Skeletal muscle tissue (tissue), 4 donors: Measurements from ENCODE around the gene JMJD7. TPM values are rescaled to one million over a fixed set of nuclear protein-coding genes. Genes with fewer than 3 reads are reported as not detected.

Experiments used
- H3K27ac ChIP-seq: one replicate; pipeline ENCODE4 v1.7.0; 2013; ENCODE audit warnings: mild to moderate bottlenecking, low read depth, low read length, inconsistent platforms
- H3K27me3 ChIP-seq, 3 donors: one replicate each; pipeline ENCODE4 v1.7.0; 2013; ENCODE audit warnings: low read length in 3 of 3; ENCODE audit not compliant: control insufficient read depth in 3 of 3, insufficient read depth in 3 of 3
- H3K36me3 ChIP-seq, 3 donors: one replicate each; pipeline ENCODE4 v1.7.0; 2013; ENCODE audit warnings: low read length in 3 of 3; ENCODE audit not compliant: control insufficient read depth in 3 of 3, insufficient read depth in 3 of 3
- H3K4me1 ChIP-seq, 3 donors: one replicate each; pipeline ENCODE4 v1.7.0; 2013; ENCODE audit warnings: low read length in 3 of 3, mild to moderate bottlenecking in 3 of 3; ENCODE audit not compliant: control insufficient read depth in 3 of 3, insufficient read depth in 3 of 3
- H3K4me3 ChIP-seq, 3 donors: one replicate each; pipeline ENCODE4 v1.7.0; 2013; ENCODE audit warnings: low read length in 3 of 3
- H3K9ac ChIP-seq, 3 donors: one replicate each; pipeline ENCODE4 v1.7.0; 2013; ENCODE audit warnings: low read length in 3 of 3, mild to moderate bottlenecking in 3 of 3, moderate library complexity in 2 of 3, low read depth in 1 of 3
- H3K9me3 ChIP-seq, 3 donors: one replicate each; pipeline ENCODE4 v1.7.0; 2013; ENCODE audit warnings: low read length in 3 of 3; ENCODE audit not compliant: control insufficient read depth in 3 of 3
- total RNA-seq: library from RNA; depleted of rRNA; stranded (reverse); fragments of >200 nt; gene quantifications from one replicate; pipeline ENCODE4 v1.2.3, GENCODE V29; 2014
- donor health status: Osteomylitis.

Gene JMJD7
- 1.0 TPM for total RNA-seq

DNA sequence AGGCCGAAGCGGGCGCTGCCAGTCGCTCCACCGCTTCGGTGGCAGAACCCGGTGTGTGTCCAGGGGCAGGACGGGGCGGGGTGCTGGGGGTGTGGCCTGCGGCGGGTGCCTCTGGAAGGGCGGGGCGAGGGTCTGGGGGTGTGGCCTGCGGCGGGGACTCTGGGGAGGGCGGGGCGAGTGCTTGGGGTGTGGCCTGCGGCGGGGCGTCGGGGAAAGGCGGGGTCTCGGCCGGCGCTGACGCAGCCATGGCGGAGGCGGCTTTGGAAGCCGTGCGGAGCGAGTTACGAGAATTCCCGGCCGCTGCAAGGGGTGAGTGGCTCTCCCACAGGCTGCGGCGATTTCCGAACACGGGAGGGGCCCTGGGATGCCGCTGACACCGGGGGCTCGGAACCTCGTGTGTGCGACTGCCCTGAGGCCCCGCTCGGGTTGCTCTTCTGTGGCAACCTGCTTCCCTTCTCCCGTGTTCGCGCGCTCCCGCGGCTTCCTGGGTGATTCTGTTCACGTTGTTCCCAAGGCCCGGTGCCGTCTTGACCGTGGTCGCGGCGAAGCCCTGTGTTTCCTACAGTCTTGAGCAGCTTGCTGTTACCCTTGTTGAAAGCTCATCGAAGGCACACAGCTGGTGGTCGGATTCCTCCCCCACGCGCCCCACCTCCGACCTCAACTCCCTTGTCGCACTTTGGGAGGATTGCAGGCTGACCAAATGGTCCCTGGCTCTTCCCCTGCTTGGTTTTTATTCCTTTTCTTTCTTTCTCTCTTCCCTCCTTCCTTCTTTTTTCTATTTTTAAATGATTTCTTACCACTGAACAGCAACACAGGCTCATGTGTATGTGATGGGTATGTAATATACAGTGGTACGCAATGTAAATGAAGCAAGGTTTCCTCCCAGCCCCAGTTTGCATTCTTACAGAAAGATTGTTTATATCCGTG, at the start of gene JMJD7:
TSS of gene JMJD7 (plus strand) at position 213 of the 927 bp plus-strand sequence. CDS start at position 246, 33 bp downstream.
- H3K36me3 ChIP-seq = peaks cover 28 to 40% (median 38%) of the 10 kb centered on the region in 3 donors
- H3K4me1 ChIP-seq = peaks cover 15 to 21% (median 16%) of the 10 kb centered on the region in 3 donors
- peak within 1 kb of the TSS; percentile 51 for H3K27ac ChIP-seq
- peak within 1 kb of the TSS; percentile 81 to 94 (median 92) for H3K4me3 ChIP-seq
- peak within 1 kb of the TSS; percentile 81 to 93 (median 90) for H3K9ac ChIP-seq
- no peaks in the 10 kb centered on the region for H3K27me3 ChIP-seq
- no peaks in the 10 kb centered on the region for H3K9me3 ChIP-seq

DNA sequence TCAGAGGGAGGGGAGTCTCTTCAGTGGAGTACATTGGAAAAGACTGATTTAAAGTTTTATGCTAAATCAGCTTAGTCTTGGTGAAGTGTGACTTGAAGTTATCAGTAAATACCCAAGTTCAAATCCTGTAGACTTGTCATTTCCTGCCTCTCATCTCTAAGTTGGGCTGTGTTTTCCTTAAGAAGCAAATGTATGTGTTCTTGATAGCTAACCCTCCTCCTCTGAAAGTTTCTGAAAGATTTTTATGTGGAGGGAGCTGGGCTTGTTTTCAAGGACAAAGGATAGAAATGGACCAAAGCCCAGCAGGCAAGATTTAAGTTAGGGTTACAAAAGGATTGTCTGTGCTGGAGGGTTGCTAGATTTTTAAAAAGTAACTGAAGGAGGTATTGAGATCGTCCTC, 49.4 kb upstream of the JMJD7 start:
- no peaks in the 10 kb centered on the region for H3K36me3 ChIP-seq
- no peak overlapping the region for H3K4me3 ChIP-seq
- no peaks in the 10 kb centered on the region for H3K9me3 ChIP-seq
- no peak overlapping the region for H3K27ac ChIP-seq
- no peaks in the 10 kb centered on the region for H3K27me3 ChIP-seq
- H3K9ac ChIP-seq = no peak overlapping the region
- peaks cover 31 to 46% (median 31%) of the 10 kb centered on the region in 3 donors for H3K4me1 ChIP-seq

DNA sequence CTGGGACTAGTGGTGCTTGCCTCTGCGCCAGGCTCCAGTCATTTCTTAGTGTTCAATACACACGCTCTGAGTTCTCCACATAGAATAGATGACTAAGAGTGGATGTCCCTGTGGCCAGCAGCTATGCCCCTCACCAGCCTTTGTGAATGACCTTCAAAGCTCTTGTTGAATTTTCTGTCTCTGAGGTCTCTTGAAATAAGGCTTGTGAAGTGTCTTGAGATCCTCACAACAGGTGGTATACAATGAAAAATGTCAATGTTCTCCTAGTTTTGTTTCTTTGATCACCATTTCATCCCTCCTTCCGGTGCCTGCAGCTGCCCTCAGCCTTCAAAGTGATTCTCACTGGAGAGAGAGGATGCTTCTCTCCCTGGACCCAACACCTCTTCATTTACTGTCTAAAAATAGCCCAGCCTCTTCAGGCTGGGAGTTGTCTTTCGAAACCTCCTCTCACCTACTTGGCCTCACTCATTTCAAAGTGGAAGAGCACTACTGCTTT, 48.2 kb upstream of the JMJD7 start:
- Histone ChIP-seq H3K4me1 (peaks cover 26 to 37% (median 27%) of the 10 kb centered on the region in 3 donors), H3K36me3 (no peaks in the 10 kb centered on the region), H3K27ac (peak overlapping the region; percentile 11), H3K9me3 (no peaks in the 10 kb centered on the region), H3K27me3 (no peaks in the 10 kb centered on the region), H3K4me3 (no peak overlapping the region), H3K9ac (no peak overlapping the region)

DNA sequence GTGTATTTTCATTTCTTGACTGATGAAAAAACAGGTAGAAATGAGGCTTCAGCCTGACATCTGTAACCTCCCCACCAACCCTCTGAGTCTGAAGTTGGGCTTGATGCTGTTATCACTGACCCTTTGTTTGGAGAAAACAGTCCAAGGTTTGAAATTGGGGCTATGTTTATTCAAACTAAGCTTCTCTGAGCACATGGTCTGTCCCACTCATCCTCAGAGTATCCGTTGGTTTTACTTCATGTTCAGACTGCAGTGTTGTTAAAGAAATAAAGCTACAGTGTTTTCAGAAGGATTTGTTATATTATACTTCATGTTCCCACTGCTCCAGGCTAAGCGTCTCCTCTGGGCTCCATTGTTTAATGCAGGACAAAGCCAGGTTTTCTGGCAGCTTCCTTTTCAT, 47.6 kb upstream of the JMJD7 start:
- no peaks in the 10 kb centered on the region for H3K27me3 ChIP-seq
- no peaks in the 10 kb centered on the region for H3K36me3 ChIP-seq
- no peak overlapping the region for H3K4me3 ChIP-seq
- no peaks in the 10 kb centered on the region for H3K9me3 ChIP-seq
- H3K9ac ChIP-seq = no peak overlapping the region
- H3K27ac ChIP-seq = peak overlapping the region; percentile 11
- H3K4me1 ChIP-seq = peaks cover 22 to 31% (median 23%) of the 10 kb centered on the region in 3 donors

DNA sequence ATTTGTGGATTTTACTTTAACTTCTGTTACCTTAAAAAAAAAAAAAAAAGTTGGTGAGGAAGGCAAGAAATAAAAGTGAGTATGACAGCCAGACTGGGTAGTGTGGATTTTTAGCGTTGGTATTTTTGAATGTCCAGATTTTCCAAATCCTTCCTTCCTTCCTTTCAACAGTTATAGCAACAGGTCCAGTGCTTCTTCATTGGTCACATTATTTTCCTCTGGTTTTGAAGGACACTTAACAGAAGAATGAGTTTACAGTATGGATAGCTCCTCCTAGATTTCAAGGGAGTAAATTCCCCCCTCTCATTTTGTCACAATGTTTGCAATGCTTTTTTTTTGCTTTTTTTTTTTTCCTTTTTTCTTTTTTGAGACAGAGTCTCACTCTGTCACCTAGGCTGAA, 47.2 kb upstream of the JMJD7 start:
- Histone ChIP-seq H3K27ac (peak overlapping the region; percentile 11), H3K36me3 (no peaks in the 10 kb centered on the region), H3K4me3 (no peak overlapping the region), H3K27me3 (no peaks in the 10 kb centered on the region), H3K9me3 (no peaks in the 10 kb centered on the region), H3K4me1 (peaks cover 18 to 27% (median 18%) of the 10 kb centered on the region in 3 donors), H3K9ac (no peak overlapping the region)

DNA sequence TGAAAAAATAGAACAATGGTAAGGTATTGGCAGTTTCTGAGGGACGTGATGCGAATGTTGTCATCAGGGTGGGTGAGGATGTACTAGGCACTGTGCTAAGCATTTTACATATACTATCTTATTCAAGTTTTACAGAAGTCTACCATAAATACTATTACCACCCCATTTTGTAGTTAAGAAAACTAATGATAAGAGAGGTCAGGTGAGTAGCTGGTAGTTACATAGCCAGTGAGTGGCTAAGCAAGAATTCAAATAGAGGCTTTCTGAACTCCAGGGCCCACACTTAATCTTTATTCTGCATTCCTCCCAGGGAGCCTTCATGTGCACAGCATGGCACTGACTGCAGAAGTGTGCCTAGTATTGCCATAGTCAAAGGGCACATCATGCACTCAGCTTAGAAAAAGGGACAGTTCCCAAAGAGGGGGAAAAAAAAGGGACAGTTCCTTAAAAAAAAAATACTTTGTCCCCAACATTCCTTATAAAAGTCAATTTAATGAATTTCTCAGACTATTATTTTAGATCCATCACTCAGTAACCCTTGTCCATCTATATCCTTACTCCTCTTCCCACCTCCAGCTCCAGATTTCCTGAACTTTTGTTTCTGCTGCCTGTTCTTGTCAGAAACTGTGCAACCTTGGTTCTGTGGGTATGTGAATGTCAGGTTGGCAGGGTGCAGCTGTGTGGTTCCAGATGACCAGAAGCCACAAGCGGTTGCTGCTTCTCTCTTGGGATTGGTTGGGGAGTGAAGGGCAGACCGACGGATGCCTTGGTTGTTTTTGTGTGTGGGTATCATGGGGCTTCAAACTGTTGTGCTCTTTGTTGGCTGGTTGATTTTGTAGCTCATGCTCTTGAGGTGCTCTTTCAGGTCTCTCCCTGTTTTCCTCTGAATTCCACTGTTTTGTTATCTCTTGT, 45.3 kb upstream of the JMJD7 start:
- Histone ChIP-seq H3K4me3 (no peak overlapping the region), H3K4me1 (peaks cover 11 to 13% (median 11%) of the 10 kb centered on the region in 3 donors), H3K36me3 (no peaks in the 10 kb centered on the region), H3K9ac (no peak overlapping the region), H3K9me3 (no peaks in the 10 kb centered on the region), H3K27ac (no peak overlapping the region), H3K27me3 (no peaks in the 10 kb centered on the region)

DNA sequence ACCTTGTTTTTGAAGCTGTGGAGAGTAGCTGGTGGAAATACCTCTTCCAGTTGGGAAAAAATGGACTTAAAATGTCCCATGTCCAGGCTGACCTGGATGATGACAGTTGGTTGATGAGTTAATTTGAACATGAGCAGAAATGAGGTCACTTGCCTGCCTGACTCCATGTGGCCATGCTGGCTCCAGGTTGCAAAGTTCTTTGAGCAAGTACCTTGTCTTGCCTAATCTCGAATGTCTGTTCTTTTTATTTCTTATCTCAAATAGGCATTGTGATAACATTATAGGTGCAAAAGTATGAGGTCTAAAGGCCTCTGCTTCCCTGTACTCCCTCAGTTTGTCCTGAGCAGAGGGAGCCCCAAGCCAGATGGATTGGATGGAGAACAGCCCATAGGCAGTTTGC, 44.6 kb upstream of the JMJD7 start:
- Histone ChIP-seq H3K4me1 (peaks cover 11 to 15% (median 12%) of the 10 kb centered on the region in 3 donors), H3K36me3 (no peaks in the 10 kb centered on the region)

DNA sequence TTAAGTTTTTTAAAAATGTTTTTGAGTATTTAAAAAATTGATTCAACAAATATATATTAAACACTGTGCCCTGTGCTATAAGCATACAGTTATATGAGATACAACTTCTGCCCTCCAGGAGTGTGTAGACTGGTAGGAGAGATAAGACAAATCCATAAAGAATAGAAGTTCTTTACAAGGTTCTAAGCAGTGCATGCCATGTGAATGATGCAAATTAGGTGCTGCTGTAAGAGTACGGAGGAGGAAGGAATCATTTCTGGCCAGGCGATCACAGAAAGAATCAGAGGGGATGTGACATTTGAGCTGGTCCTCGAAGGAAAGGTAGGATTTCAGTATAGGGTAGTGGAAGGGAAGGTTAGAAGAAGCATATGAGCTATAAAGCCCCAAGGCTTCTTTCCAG, 39.6 kb upstream of the JMJD7 start:
- Histone ChIP-seq H3K4me1 (peaks cover 33 to 47% (median 44%) of the 10 kb centered on the region in 3 donors), H3K9me3 (no peaks in the 10 kb centered on the region), H3K36me3 (no peaks in the 10 kb centered on the region)

More for the DNA sequence above, 44.6 kb upstream of the JMJD7 start:
- H3K9ac ChIP-seq = no peak overlapping the region
- H3K9me3 ChIP-seq = no peaks in the 10 kb centered on the region
- H3K27ac ChIP-seq = no peak overlapping the region
- no peaks in the 10 kb centered on the region for H3K27me3 ChIP-seq
- no peak overlapping the region for H3K4me3 ChIP-seq

DNA sequence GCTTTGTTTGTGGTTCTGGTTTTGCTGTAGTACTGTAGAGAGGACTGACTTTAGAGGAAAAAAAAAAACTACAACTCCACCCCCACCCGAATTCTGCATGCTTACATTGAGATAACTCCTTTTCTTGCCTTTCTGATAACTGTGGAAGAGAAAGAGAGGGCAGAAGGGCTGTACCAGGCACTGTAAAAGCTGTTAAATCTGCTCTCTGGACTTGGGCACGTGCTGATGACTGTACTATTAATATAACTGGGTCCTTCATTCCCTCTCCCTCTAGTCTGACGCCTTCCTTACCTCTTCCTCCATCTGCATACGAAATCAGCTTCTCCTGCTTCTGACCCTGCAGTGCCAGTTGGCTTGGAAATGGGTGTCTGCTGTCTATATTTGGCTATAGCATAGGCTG, 38.7 kb upstream of the JMJD7 start:
- Histone ChIP-seq H3K9me3 (no peaks in the 10 kb centered on the region), H3K27me3 (no peaks in the 10 kb centered on the region), H3K9ac (peak overlapping the region in 1 of 3 donors; percentile 3), H3K27ac (no peak overlapping the region), H3K4me3 (no peak overlapping the region), H3K36me3 (no peaks in the 10 kb centered on the region), H3K4me1 (peaks cover 33 to 47% (median 44%) of the 10 kb centered on the region in 3 donors)

More for the DNA sequence above, 39.6 kb upstream of the JMJD7 start:
- Histone ChIP-seq H3K27me3 (no peaks in the 10 kb centered on the region), H3K4me3 (no peak overlapping the region), H3K27ac (no peak overlapping the region), H3K9ac (no peak overlapping the region)
